Measurements from ENCODE around the gene FKBP2.

FKBP2 gene

DNA sequence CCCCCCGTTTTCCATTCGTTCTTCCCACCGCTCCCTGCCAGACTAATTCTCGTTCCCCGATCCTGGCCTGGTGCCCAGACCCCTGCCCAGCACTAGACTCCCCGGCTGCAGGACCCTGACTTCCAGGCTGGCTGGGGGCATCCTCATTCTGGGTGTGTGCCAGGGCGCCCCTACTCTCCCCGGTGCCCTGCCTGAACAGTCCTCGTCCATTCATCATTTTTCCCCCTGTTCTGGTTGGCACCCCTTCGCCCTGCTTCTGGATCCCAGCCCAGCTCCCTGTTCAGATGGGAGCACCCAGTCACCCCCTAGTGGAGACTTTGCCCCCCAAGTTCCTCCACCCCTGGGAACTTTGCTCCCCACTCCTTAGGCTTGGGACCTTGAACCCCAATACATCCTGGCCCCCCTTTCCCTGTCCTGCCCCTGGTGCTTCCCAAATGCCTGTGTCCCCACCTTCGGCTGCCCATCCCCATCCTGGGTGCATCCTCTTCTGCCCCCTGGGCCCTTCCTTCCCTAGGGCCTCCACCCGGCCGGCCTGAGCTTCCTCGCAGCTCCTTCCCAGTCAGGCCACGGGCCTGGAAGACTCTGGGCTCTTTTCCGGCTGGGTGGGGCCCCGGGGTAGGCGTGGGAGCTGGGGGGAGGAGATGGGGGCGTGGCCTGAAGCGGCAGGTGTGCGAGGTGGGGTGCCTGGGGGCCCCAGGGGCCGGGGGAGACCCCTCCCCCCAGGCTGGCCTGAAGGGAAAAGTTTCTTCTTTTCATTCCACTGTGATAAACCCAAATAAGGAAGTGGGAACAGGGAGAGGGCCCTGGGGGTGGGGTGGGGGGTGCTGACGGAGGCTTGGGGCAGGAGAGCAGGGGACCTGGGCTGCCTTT is 11.3 kb downstream of the FKBP2 start:
- no peak overlapping the region for H3K27ac ChIP-seq (ENCODE audit: low read depth, low read length)
- H2AFZ ChIP-seq (ENCODE audit: insufficient read depth, low read length, poor library complexity): peak overlapping the region; percentile 21
- peak overlapping the region; percentile 0 for H2BK5ac ChIP-seq (ENCODE audit: low read depth, low read length, poor library complexity)
- no peaks in the 10 kb centered on the region for H3K27me3 ChIP-seq (ENCODE audit: insufficient read depth, low read length)
- peak overlapping the region; percentile 82 for H3K9ac ChIP-seq (ENCODE audit: low read length)
- H3K4me2 ChIP-seq (ENCODE audit: low read length): peak overlapping the region; percentile 85
- H3K79me2 ChIP-seq (ENCODE audit: control insufficient read depth, insufficient read depth, low read length, poor library complexity): peaks cover 9% of the 10 kb centered on the region
- peak overlapping the region; percentile 79 for H3K4me3 ChIP-seq (ENCODE audit: low read depth, low read length)
- peak overlapping the region; percentile 48 for H2BK120ac ChIP-seq (ENCODE audit: insufficient read depth, low read length, poor library complexity)
- peak overlapping the region; percentile 50 for H2BK12ac ChIP-seq (ENCODE audit: low read length)
- H4K91ac ChIP-seq (ENCODE audit: low read depth, low read length): peak overlapping the region; percentile 74
- peak overlapping the region; percentile 77 for H2AK5ac ChIP-seq (ENCODE audit: low read length)
- peak overlapping the region; percentile 4 for H3K14ac ChIP-seq (ENCODE audit: low read length)
- peaks cover 8 to 16% of the 10 kb centered on the region in 2 experiments for H3K4me1 ChIP-seq (ENCODE audit: control insufficient read depth in 1 of 2, insufficient read depth in 2 of 2, low read length in 2 of 2)
- H3K9me3 ChIP-seq (ENCODE audit: insufficient read depth, low read depth, low read length): no peaks in the 10 kb centered on the region
- peak overlapping the region; percentile 76 for H3K18ac ChIP-seq (ENCODE audit: low read length)
- WGBS (ENCODE audit: extremely low coverage, insufficient coverage, insufficient read length): no CpG with 5 or more reads among the region's 23 CpGs
- no peak overlapping the region for H3K23ac ChIP-seq (ENCODE audit: low read length)
- peak overlapping the region; percentile 81 for H3K4ac ChIP-seq (ENCODE audit: low read depth, low read length)
- H3K79me1 ChIP-seq (ENCODE audit: low read length): peaks cover 19% of the 10 kb centered on the region
- peak overlapping the region; percentile 83 for H4K8ac ChIP-seq (ENCODE audit: low read depth, low read length)
- H4K12ac ChIP-seq (ENCODE audit: low read depth, low read length): peak overlapping the region; percentile 65
- peak in 1 of 2 donors; percentile 54 for DNase-seq
- peaks cover 25 to 33% of the 10 kb centered on the region in 2 experiments for H3K36me3 ChIP-seq (ENCODE audit: control insufficient read depth in 1 of 2, insufficient read depth in 2 of 2, low read length in 2 of 2)

DNA sequence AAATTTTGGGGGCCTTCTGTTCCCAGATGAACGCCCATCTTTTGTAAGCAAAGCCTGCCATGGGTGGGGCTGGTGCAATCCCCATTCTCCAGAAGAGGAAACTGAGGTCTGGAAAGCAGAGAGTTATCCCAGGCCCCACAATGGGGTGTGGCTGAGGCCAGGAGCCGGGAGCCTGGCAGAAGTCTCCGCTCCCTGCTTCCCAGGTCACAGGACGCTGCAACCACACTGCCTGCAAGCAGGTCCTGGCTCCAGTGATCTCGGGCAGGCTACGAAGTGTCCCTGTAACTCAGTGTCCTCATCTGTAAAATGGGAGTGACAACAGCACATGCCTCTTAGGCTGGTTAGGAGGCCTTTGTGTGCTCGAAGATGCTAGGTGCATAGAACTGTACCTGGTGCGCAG is 12.1 kb downstream of the FKBP2 start:
- H4K91ac ChIP-seq (ENCODE audit: low read depth, low read length): no peak overlapping the region
- H3K18ac ChIP-seq (ENCODE audit: low read length): peak overlapping the region; percentile 12
- WGBS (ENCODE audit: extremely low coverage, insufficient coverage, insufficient read length): no CpG with 5 or more reads among the region's 8 CpGs
- no peak overlapping the region for H3K4me3 ChIP-seq (ENCODE audit: low read depth, low read length)
- no peak overlapping the region for H2AFZ ChIP-seq (ENCODE audit: insufficient read depth, low read length, poor library complexity)
- no peak overlapping the region for H4K12ac ChIP-seq (ENCODE audit: low read depth, low read length)
- no peaks in the 10 kb centered on the region for H3K27me3 ChIP-seq (ENCODE audit: insufficient read depth, low read length)
- H3K9me3 ChIP-seq (ENCODE audit: insufficient read depth, low read depth, low read length): no peaks in the 10 kb centered on the region
- H3K79me2 ChIP-seq (ENCODE audit: control insufficient read depth, insufficient read depth, low read length, poor library complexity): peaks cover 9% of the 10 kb centered on the region
- H3K4ac ChIP-seq (ENCODE audit: low read depth, low read length): no peak overlapping the region
- H3K4me1 ChIP-seq (ENCODE audit: control insufficient read depth in 1 of 2, insufficient read depth in 2 of 2, low read length in 2 of 2): peaks cover 8 to 12% of the 10 kb centered on the region in 2 experiments
- no peak overlapping the region for H2BK5ac ChIP-seq (ENCODE audit: low read depth, low read length, poor library complexity)
- H2BK120ac ChIP-seq (ENCODE audit: insufficient read depth, low read length, poor library complexity): no peak overlapping the region
- no peak overlapping the region for H2BK12ac ChIP-seq (ENCODE audit: low read length)
- H3K23ac ChIP-seq (ENCODE audit: low read length): no peak overlapping the region
- H3K36me3 ChIP-seq (ENCODE audit: control insufficient read depth in 1 of 2, insufficient read depth in 2 of 2, low read length in 2 of 2): peaks cover 30 to 35% of the 10 kb centered on the region in 2 experiments
- H3K14ac ChIP-seq (ENCODE audit: low read length): no peak overlapping the region
- DNase-seq: no peak
- H2AK5ac ChIP-seq (ENCODE audit: low read length): no peak overlapping the region
- no peak overlapping the region for H3K9ac ChIP-seq (ENCODE audit: low read length)
- H3K79me1 ChIP-seq (ENCODE audit: low read length): peaks cover 15% of the 10 kb centered on the region
- H3K4me2 ChIP-seq (ENCODE audit: low read length): peak overlapping the region; percentile 85
- H3K27ac ChIP-seq (ENCODE audit: low read depth, low read length): no peak overlapping the region
- H4K8ac ChIP-seq (ENCODE audit: low read depth, low read length): no peak overlapping the region

DNA sequence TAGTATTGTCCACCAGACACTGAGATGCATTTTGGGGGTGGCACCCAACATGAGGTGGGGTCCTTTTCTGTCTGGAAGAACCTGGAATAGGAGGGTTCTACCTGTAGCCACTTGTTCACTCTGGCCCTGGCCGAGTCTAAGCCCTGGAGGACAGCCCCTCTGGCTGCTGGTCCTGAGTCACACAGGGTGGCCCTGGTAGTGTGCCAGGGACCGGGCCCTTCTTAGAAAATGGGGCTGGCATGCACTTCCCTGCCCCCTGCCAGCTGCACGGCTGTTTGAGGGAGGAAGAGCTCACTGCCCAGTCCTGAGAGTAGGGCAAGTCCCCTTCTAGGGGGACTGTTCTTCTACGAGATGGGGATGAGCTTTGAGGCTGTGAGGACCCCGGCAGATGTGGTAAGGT is 12.6 kb downstream of the FKBP2 start:
- Histone ChIP-seq H4K8ac (ENCODE audit: low read depth, low read length) (no peak overlapping the region), H3K4me3 (ENCODE audit: low read depth, low read length) (no peak overlapping the region), H4K12ac (ENCODE audit: low read depth, low read length) (no peak overlapping the region), H3K36me3 (ENCODE audit: control insufficient read depth in 1 of 2, insufficient read depth in 2 of 2, low read length in 2 of 2) (peaks cover 35 to 39% of the 10 kb centered on the region in 2 experiments), H2AFZ (ENCODE audit: insufficient read depth, low read length, poor library complexity) (no peak overlapping the region), H2BK12ac (ENCODE audit: low read length) (no peak overlapping the region), H3K23ac (ENCODE audit: low read length) (no peak overlapping the region), H2AK5ac (ENCODE audit: low read length) (no peak overlapping the region), H3K27me3 (ENCODE audit: insufficient read depth, low read length) (no peaks in the 10 kb centered on the region), H4K91ac (ENCODE audit: low read depth, low read length) (no peak overlapping the region), H3K14ac (ENCODE audit: low read length) (no peak overlapping the region), H3K27ac (ENCODE audit: low read depth, low read length) (no peak overlapping the region), H3K9me3 (ENCODE audit: insufficient read depth, low read depth, low read length) (peaks cover 1% of the 10 kb centered on the region), H3K4me2 (ENCODE audit: low read length) (no peak overlapping the region), H3K4ac (ENCODE audit: low read depth, low read length) (no peak overlapping the region), H3K79me2 (ENCODE audit: control insufficient read depth, insufficient read depth, low read length, poor library complexity) (peaks cover 9% of the 10 kb centered on the region), H3K9ac (ENCODE audit: low read length) (no peak overlapping the region), H2BK5ac (ENCODE audit: low read depth, low read length, poor library complexity) (no peak overlapping the region), H3K4me1 (ENCODE audit: control insufficient read depth in 1 of 2, insufficient read depth in 2 of 2, low read length in 2 of 2) (peaks cover 8 to 12% of the 10 kb centered on the region in 2 experiments), H3K79me1 (ENCODE audit: low read length) (peaks cover 15% of the 10 kb centered on the region), H2BK120ac (ENCODE audit: insufficient read depth, low read length, poor library complexity) (no peak overlapping the region), H3K18ac (ENCODE audit: low read length) (no peak overlapping the region)
- no peak for DNase-seq
- no CpG with 5 or more reads among the region's 5 CpGs for WGBS (ENCODE audit: extremely low coverage, insufficient coverage, insufficient read length)

DNA sequence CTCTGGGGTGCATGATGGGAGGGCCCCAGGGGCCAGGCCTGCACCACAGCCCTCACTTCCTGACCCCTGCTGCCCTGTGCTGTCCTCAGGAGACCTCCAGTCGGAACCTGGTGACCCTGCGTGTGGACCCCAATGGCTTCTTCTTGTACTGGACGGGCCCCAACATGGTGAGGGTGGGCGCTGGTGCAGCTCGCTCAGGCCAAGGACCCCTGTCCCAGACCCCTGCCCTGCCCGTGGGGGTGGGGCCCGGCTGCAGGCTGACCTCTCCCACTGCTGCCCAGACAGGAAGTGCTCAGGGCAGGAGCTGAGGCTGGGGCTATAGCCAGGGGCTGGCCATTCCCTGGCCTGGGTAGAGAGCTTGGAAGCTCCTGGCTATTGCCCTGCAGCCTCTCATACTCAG is 13.4 kb downstream of the FKBP2 start:
- Histone ChIP-seq H4K12ac (ENCODE audit: low read depth, low read length) (no peak overlapping the region), H3K9me3 (ENCODE audit: insufficient read depth, low read depth, low read length) (peaks cover 2% of the 10 kb centered on the region), H3K27ac (ENCODE audit: low read depth, low read length) (no peak overlapping the region), H3K4ac (ENCODE audit: low read depth, low read length) (no peak overlapping the region), H2AK5ac (ENCODE audit: low read length) (no peak overlapping the region), H2AFZ (ENCODE audit: insufficient read depth, low read length, poor library complexity) (no peak overlapping the region), H3K9ac (ENCODE audit: low read length) (no peak overlapping the region), H2BK12ac (ENCODE audit: low read length) (no peak overlapping the region), H3K27me3 (ENCODE audit: insufficient read depth, low read length) (no peaks in the 10 kb centered on the region), H4K91ac (ENCODE audit: low read depth, low read length) (no peak overlapping the region), H3K79me2 (ENCODE audit: control insufficient read depth, insufficient read depth, low read length, poor library complexity) (peaks cover 9% of the 10 kb centered on the region), H3K4me2 (ENCODE audit: low read length) (no peak overlapping the region), H3K18ac (ENCODE audit: low read length) (no peak overlapping the region), H3K4me3 (ENCODE audit: low read depth, low read length) (no peak overlapping the region), H3K4me1 (ENCODE audit: control insufficient read depth in 1 of 2, insufficient read depth in 2 of 2, low read length in 2 of 2) (peaks cover 8 to 12% of the 10 kb centered on the region in 2 experiments), H2BK5ac (ENCODE audit: low read depth, low read length, poor library complexity) (no peak overlapping the region), H4K8ac (ENCODE audit: low read depth, low read length) (no peak overlapping the region), H3K79me1 (ENCODE audit: low read length) (peaks cover 15% of the 10 kb centered on the region), H3K23ac (ENCODE audit: low read length) (no peak overlapping the region), H3K14ac (ENCODE audit: low read length) (no peak overlapping the region), H3K36me3 (ENCODE audit: control insufficient read depth in 1 of 2, insufficient read depth in 2 of 2, low read length in 2 of 2) (peaks cover 43 to 48% of the 10 kb centered on the region in 2 experiments), H2BK120ac (ENCODE audit: insufficient read depth, low read length, poor library complexity) (no peak overlapping the region)
- no CpG with 5 or more reads among the region's 7 CpGs for WGBS (ENCODE audit: extremely low coverage, insufficient coverage, insufficient read length)
- DNase-seq: no peak

Data from trophoblast cell (in vitro differentiated cells and primary cell).